Body of pancreas (tissue), 4 donors: Measurements from ENCODE around the gene SV2B.

Experiments
- POLR2A ChIP-seq, 3 donors: fragments of 450-650 bp; IDR thresholded peaks; one replicate each; pipeline ENCODE4 v1.6.1; 2016; ENCODE audit warnings: antibody characterized with exemption in 3 of 3, mild to moderate bottlenecking in 2 of 3
- TF ChIP-seq, protein P1 (sequence below), 7 experiments: fragments of 450-650 bp in 4 of 7; fragments of 200-600 bp in 3 of 7; sonication (generic) in 3 of 7; IDR thresholded peaks; one replicate each; pipeline ENCODE4 v1.5.1; 2016 to 2019; ENCODE audit warnings: antibody characterized with exemption in 7 of 7

GRCh38 chr15:91126080-91126479, 26.0 kb downstream of the SV2B start:
- TF ChIP-seq, protein P1, sequence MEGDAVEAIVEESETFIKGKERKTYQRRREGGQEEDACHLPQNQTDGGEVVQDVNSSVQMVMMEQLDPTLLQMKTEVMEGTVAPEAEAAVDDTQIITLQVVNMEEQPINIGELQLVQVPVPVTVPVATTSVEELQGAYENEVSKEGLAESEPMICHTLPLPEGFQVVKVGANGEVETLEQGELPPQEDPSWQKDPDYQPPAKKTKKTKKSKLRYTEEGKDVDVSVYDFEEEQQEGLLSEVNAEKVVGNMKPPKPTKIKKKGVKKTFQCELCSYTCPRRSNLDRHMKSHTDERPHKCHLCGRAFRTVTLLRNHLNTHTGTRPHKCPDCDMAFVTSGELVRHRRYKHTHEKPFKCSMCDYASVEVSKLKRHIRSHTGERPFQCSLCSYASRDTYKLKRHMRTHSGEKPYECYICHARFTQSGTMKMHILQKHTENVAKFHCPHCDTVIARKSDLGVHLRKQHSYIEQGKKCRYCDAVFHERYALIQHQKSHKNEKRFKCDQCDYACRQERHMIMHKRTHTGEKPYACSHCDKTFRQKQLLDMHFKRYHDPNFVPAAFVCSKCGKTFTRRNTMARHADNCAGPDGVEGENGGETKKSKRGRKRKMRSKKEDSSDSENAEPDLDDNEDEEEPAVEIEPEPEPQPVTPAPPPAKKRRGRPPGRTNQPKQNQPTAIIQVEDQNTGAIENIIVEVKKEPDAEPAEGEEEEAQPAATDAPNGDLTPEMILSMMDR (IDR thresholded peaks at IDR 0.05): no peak
- no peak for TF ChIP-seq POLR2A (IDR thresholded peaks at IDR 0.05)
